CD4-positive, alpha-beta T cell treated with Interleukin-1 beta for 1 hour (primary cell): ENCODE data around the gene PCDHGA9.
"Not testable (repeated sequence)": the region's sequence is repeated elsewhere in the genome, so short reads cannot be mapped to it uniquely, and the experiment has no call there.

Experiments used
- DNase-seq, 2 donors: peaks; one replicate each; pipeline ENCODE4 v3.0.0-alpha.2; 2020 to 2022

The PCDHGA9 gene

DNA sequence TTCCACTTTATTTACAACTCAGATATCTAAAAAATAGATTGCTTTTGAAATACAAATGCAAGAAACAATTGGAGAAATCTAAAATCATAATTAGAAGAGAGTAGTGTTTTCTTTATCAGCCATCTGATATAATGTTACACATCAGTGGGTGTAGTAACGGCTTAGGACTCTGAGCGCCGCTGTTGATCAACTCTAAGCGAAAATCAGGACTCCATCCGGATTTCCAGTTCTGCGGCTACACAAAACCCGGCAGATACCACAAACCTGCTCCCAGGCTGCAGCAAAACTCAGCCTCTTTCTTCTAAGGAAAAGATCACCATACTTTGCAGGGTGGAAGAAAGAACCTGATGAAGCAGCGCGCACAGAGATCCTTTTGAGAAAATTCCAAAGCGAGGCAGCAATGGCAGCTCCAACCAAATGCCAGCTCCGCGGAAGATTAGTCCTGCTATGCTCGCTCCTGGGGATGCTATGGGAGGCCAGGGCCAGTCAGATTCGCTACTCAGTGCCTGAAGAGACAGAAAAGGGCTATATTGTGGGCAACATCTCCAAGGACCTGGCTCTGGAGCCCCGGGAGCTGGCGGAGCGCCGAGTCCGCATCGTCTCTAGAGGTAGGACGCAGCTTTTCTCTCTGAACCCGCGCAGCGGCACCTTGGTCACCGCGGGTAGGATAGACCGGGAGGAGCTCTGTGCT is at the start of gene PCDHGA9:
PCDHGA9 (plus strand) TSS at position 226 of the 691 bp plus-strand sequence; CDS start at position 401, 175 bp downstream.
- DNase-seq, result no peak

- DNase-seq, result peak in 1 of 2 donors; percentile 16
Measured at GRCh38 chr5:141354900-141355469, 47.6 kb upstream of the PCDHGA9 start, which contains the start of gene PCDHGA4. Gene PCDHGA4, plus strand, starts transcription at chr5:141355021. Its CDS starts 87 bp downstream, at chr5:141355108.

- DNase-seq, result no peak
Measured at GRCh38 chr5:141355641-141356040, 46.9 kb upstream of the PCDHGA9 start.

GRCh38 chr5:141356133-141356532 is 46.4 kb upstream of the PCDHGA9 start:
- DNase-seq, result no peak

DNA sequence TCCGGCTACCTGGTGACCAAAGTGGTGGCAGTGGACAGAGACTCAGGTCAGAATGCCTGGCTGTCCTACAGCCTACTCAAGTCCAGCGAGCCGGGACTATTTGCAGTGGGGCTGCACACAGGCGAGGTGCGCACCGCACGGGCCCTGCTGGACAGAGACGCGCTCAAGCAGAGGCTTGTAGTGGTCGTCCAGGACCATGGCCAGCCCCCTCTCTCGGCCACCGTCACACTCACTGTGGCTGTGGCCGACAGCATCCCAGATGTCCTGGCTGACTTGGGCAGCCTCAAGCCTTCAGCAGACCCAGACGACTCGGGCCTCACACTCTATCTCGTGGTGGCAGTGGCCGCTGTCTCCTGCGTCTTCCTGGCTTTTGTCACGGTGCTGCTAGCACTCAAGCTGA is 45.6 kb upstream of the PCDHGA9 start:
- DNase-seq, result no peak

- DNase-seq, result peak in 1 of 2 donors; percentile 41
Measured at GRCh38 chr5:141359790-141360426, 42.7 kb upstream of the PCDHGA9 start, which contains the start of gene PCDHGB2. Gene PCDHGB2, plus strand, starts transcription at chr5:141359994. Its CDS starts 142 bp downstream, at chr5:141360136.

DNA sequence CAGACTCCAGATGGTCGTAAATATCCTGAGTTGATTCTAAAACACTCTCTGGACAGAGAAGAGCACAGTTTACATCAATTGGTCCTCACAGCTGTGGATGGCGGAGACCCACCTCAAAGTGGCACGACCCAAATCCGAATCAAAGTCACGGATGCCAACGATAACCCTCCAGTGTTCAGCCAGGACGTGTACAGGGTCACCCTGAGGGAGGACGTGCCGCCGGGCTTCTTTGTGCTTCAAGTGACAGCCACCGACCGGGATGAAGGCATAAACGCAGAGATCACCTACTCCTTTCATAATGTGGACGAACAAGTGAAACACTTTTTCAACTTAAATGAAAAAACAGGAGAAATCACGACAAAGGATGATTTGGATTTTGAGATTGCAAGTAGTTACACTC is 41.9 kb upstream of the PCDHGA9 start:
- no peak for DNase-seq

GRCh38 chr5:141362719-141363118 is 39.9 kb upstream of the PCDHGA9 start:
- no peak for DNase-seq

- no peak for DNase-seq
Measured at GRCh38 chr5:141363952-141364660, 38.5 kb upstream of the PCDHGA9 start, which contains the start of gene PCDHGA5. Gene PCDHGA5, plus strand, starts transcription at chr5:141364162. Its CDS starts 169 bp downstream, at chr5:141364331.

DNA sequence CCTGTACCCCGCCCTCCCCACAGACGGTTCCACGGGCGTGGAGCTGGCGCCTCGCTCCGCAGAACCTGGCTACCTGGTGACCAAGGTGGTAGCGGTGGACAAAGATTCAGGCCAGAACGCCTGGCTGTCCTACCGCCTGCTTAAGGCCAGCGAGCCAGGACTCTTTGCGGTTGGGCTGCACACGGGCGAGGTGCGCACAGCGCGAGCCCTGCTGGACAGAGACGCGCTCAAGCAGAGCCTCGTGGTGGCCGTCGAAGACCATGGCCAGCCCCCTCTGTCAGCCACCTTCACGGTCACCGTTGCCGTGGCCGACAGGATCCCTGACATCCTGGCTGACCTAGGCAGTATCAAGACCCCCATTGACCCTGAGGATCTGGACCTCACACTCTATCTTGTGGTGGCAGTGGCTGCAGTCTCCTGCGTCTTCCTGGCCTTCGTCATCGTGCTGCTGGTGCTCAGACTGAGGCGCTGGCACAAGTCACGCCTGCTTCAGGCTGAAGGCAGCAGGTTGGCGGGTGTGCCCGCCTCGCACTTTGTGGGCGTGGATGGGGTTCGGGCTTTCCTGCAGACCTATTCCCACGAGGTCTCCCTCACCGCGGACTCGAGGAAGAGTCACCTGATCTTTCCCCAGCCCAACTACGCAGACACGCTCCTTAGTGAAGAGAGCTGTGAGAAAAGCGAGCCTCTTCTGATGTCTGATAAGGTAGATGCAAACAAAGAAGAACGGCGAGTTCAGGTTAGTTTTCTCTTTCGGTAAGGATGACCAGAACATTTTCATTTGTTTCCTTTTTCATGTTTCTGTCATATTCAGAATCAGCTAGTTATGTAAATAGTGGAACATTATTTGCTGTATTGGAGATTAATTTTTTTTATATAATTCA is 36.3 kb upstream of the PCDHGA9 start:
- no peak for DNase-seq

DNA sequence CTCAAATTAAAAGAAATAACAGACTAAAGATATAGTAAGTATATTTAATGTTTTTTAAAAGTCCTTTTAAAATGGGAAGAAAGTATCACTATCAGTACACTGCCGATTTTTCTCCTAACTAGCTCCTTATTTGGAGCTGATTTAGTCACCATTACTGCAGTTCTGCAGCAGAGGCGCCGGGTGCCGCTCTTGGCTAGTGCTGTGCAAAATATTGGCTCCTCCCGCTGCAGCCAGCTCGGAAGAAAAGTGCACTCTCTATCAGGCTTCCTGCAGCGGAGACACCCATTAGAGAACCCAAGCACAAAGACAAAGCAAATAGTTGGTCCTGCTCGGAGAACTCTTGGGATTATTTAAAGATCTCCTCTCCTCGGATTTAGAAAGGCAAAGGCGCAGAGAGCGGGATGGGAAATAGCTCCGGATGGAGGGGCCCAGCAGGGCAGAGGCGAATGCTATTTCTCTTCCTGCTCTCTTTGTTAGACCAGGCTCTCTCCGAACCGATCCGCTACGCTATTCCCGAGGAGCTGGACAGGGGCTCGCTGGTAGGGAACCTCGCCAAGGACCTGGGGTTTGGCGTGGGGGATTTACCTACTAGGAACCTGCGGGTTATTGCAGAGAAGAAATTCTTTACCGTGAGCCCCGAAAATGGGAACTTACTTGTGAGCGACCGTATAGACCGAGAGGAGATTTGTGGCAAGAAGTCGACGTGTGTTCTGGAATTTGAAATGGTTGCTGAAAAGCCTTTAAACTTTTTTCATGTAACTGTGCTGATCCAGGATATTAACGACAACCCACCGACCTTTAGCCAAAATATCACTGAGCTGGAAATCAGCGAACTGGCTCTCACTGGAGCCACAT is 32.4 kb upstream of the PCDHGA9 start, which contains the start of gene PCDHGB3:
PCDHGB3 (plus strand) TSS at position 249 of the 855 bp plus-strand sequence; CDS start at position 402, 153 bp downstream.
- DNase-seq, result peak; percentile 33 to 40

GRCh38 chr5:141371572-141372475 is 30.8 kb upstream of the PCDHGA9 start:
- DNase-seq, result no peak

DNA sequence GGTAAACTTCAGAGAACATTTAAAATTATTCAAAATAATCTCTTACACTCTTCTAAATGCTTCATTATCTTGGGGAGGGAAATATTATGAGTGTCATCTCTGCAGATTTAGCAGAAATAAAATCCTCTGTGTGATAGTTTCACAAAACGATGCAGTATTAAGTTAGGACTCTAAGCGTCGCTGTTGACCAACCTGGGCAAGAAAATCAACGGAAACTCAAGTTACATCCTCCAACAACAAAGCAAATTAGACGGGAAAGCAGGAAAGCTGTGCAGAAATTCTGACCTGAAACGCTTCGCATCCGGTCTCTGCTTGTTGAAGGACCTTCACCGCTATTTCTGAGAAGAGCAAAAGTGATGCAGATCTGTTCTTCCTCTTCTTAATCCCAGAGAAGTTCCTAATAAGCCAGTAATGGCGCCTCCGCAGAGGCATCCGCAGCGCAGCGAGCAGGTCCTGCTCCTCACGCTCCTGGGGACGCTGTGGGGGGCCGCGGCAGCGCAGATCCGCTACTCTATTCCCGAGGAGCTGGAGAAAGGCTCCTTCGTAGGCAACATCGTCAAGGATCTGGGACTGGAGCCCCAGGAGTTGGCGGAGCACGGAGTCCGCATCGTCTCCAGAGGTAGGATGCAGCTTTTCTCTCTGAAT is 28.8 kb upstream of the PCDHGA9 start, which contains the start of gene PCDHGA6:
PCDHGA6 (plus strand) TSS at position 219 of the 645 bp plus-strand sequence; CDS start at position 412, 193 bp downstream.
- no peak for DNase-seq

DNA sequence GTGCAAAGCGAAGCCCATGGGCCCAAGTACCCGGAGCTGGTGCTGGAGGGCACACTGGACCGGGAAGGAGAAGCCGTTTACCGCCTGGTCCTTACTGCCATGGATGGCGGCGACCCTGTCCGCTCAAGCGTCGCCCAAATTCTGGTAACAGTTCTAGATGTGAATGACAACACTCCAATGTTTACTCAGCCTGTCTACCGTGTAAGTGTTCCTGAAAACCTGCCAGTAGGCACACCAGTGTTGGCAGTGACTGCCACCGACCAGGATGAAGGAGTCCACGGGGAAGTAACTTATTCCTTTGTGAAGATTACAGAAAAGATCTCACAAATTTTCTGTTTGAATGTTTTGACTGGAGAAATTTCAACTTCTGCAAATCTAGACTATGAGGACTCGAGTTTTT is 28.0 kb upstream of the PCDHGA9 start:
- no peak for DNase-seq

DNA sequence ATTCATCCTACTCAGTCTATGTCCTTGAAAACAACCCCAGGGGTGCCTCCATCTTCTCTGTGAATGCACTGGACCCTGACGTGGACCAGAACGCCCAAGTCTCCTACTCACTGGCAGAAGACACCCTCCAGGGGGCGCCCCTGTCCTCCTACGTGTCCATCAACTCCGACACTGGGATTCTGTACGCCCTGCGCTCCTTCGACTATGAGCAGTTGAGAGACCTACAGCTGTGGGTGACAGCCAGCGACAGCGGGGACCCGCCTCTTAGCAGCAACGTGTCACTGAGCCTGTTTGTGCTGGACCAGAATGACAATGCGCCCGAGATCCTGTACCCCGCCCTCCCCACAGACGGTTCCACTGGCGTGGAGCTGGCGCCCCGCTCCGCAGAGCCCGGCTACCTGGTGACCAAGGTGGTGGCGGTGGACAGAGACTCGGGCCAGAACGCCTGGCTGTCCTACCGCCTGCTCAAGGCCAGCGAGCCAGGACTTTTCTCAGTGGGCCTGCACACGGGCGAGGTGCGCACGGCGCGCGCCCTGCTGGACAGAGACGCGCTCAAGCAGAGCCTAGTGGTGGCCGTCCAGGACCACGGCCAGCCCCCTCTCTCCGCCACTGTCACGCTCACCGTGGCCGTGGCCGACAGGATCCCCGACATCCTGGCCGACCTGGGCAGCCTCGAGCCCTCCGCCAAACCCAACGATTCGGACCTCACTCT is 27.0 kb upstream of the PCDHGA9 start:
- DNase-seq, result not testable (repeated sequence)

DNA sequence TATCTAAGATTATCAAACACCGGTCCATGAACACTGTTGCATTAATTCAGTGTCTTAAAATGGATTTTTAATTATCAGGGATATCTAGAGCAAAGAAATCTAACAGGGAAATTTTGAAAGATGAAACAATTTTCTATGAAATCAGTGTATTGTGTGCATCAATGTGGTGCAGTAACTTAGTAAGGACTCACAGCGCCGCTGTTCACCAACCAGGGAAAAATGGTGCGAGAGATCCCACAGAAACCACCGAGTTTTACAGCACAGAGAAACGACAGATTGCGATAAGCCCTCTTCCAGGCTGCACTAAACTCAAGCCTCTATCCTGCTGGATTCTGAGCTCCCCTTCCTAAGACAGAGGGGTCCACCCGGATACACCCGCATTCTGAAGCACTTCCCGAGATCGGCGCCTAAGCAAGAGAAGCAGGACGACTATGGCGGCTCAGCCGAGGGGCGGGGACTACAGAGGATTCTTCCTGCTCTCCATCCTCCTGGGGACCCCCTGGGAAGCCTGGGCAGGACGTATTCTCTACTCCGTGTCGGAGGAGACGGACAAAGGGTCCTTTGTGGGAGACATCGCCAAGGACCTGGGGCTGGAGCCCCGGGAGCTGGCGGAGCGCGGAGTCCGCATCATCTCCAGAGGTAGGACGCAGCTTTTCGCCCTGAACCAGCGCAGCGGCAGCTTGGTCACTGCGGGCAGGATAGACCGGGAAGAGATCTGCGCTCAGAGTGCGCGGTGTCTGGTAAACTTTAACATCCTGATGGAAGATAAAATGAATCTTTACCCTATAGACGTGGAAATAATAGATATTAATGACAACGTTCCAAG is 19.9 kb upstream of the PCDHGA9 start, which contains the start of gene PCDHGA7:
PCDHGA7 (plus strand) TSS at position 274 of the 826 bp plus-strand sequence; CDS start at position 432, 158 bp downstream.
- no peak for DNase-seq

- no peak for DNase-seq
Measured at GRCh38 chr5:141383345-141383744, 19.2 kb upstream of the PCDHGA9 start.
